ENCODE data around the gene QPCT.

- no peak for TF ChIP-seq TAF1 (IDR thresholded peaks at IDR 0.05; ENCODE audit: low read depth, low read length)
- TF ChIP-seq POLR2A (IDR thresholded peaks at IDR 0.05; ENCODE audit: low read depth, low read length) = no peak
- TF ChIP-seq SPI1 (IDR thresholded peaks at IDR 0.05; ENCODE audit: low read depth, low read length) = no peak
- no peak for TF ChIP-seq POLR2AphosphoS5 (IDR thresholded peaks at IDR 0.05; ENCODE audit: low read depth, low read length)
- TF ChIP-seq PAX5 (IDR thresholded peaks at IDR 0.05; ENCODE audit: insufficient read depth, low read length, severe bottlenecking) = no peak
- TF ChIP-seq POU2F2 (IDR thresholded peaks at IDR 0.05; ENCODE audit: low read depth, low read length) = no peak
Observed at GRCh38 chr2:37421686-37422085, 77.3 kb downstream of the QPCT start.

Measured in GM12891 (cell line).